Activated T-cell treated with anti-CD3 and anti-CD28 coated beads, Interleukin-2, amount 50 U/mL, for 4 hours (primary cell): ENCODE data around the gene BPIFA1. TPM values are rescaled to one million over a fixed set of nuclear protein-coding genes. Genes with fewer than 3 reads are reported as not detected.

Experiments
- ATAC-seq, 2 donors: fragments of 200-7000 bp; cut with Tn5 transposase; one replicate each; pipeline ENCODE4 v1.10.0; 2021
- DNase-seq: peaks from one replicate; pipeline ENCODE4 v3.0.0-alpha.2; 2020
- H3K27me3 Mint-ChIP-seq: one replicate; pipeline ENCODE4 v1.8.0; 2021; ENCODE audit warnings: low read depth, mixed read lengths
- H3K36me3 Mint-ChIP-seq: one replicate; pipeline ENCODE4 v1.8.0; 2022; ENCODE audit warnings: mixed read lengths; ENCODE audit not compliant: insufficient read depth
- H3K4me1 Mint-ChIP-seq: one replicate; pipeline ENCODE4 v1.8.0; 2021; ENCODE audit warnings: low read depth, mixed read lengths
- H3K4me3 Mint-ChIP-seq: one replicate; pipeline ENCODE4 v1.8.0; 2021; ENCODE audit warnings: mild to moderate bottlenecking, moderate library complexity, mixed read lengths
- H3K9me3 Mint-ChIP-seq: one replicate; pipeline ENCODE4 v1.8.0; 2021; ENCODE audit warnings: mixed read lengths
- total RNA-seq, 3 donors: library from RNA; stranded (reverse); gene quantifications; one replicate each; pipeline ENCODE4 v1.2.1, GENCODE V29; 2021

The BPIFA1 gene
- total RNA-seq, 3 donors from 2014 or later: not detected

DNA sequence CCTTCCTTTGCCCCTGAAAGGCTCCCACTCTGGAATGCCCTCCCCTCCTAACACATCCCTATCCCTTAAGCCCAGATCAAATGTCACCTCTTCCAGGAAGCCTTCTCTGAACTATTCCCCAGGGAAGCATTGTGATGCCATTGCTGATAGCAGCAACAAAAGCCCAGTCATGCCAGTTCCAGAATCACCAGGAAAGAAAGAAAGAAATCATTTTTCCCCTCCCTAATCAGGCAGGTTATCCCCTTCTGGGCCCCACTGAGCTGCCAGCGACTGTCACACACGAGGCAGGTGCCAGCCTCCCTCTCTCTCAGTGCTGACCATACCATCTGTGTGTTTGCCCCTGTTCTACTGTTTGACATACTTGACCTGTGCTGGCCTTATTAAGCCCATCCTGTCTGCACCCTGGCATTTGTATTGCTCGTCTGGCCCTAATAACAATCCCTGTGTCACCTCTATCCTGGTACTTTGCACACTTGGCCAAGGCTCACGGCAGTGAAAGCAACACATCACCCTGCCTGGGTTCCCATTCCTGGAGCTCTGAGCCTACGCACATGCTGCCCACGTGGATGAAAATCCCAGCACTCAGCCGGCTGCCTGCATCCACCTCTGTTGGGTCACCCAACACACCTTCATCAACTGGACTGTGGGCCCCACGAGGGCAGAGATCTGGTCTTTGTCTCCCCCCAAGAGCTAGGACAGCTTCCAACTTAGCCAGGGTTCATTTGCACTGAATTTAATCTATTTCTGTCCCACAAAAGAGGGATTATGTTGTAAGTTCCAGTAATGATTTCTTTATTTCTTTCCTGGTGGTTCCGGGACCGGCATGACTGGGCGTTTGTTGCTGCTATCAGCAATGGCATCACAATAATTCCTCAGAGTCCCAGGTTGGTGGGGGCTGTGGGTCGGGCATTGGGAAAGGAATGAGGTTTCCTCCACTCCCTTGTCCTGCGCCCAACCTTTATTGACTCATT is 42.0 kb downstream of the BPIFA1 start:
- H3K4me3 Mint-ChIP-seq: no peak overlapping the region
- peaks cover 9% of the 10 kb centered on the region for H3K27me3 Mint-ChIP-seq
- ATAC-seq (no peak), DNase-seq (no peak)
- H3K36me3 Mint-ChIP-seq: no peaks in the 10 kb centered on the region
- no peaks in the 10 kb centered on the region for H3K4me1 Mint-ChIP-seq
- no peaks in the 10 kb centered on the region for H3K9me3 Mint-ChIP-seq

DNA sequence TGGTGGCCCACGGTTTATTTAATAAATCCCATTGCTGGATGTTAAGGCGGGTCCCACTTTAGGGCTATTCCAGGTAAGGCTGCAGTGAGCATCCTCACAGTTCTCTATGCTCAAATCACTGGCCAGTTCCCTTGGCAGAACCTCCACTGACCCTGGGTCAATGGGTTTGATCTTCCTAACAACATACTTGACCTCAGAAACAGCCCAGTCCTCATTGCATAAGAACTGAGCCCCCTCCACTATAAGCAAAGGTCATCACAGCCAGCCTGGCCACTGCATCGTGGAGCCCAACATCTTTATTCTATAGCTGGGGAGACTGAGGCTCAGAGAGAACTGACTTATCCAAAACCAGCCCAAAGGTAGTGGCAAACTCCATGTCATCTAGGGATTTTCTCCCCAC is 42.9 kb downstream of the BPIFA1 start:
- H3K4me1 Mint-ChIP-seq: no peaks in the 10 kb centered on the region
- no peak overlapping the region for H3K4me3 Mint-ChIP-seq
- ATAC-seq: no peak
- H3K9me3 Mint-ChIP-seq: no peaks in the 10 kb centered on the region
- H3K36me3 Mint-ChIP-seq: no peaks in the 10 kb centered on the region
- DNase-seq: no peak
- peaks cover 10% of the 10 kb centered on the region for H3K27me3 Mint-ChIP-seq

DNA sequence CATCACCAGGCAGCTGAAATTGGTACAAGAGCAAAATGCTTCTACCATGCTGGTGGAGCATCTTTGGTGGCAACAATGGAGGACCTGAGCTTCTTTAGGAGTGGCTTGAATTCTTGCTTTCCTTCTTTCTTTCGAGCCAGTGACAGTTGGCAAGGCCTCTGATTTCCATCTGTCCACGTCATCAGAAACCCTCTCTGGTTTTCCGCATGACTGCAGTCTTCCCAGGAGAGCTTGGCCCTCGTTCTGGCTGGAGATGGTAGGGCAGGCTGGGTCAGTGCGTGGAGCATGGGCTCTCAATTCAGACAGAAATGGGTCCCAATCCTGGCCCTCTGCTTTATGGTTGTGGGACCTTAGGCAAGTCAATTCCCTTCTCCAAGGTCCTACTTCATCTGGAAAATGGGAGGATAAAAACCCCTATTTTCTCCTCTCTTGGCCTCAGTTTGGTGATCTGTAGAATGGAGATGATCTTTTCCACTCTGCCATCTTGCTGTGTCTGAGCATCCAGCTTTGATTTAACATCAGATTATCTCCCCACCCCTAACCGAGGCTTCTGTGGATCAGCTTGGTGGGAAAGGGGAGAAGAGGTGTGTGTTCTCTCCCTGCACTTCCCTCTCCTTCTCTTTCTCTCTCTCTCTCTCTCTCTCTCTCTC is 43.6 kb downstream of the BPIFA1 start:
- Mint-ChIP-seq H3K27me3 (peaks cover 11% of the 10 kb centered on the region), H3K9me3 (no peaks in the 10 kb centered on the region), H3K4me3 (no peak overlapping the region), H3K36me3 (no peaks in the 10 kb centered on the region), H3K4me1 (no peaks in the 10 kb centered on the region)
- no peak for DNase-seq
- ATAC-seq: no peak

DNA sequence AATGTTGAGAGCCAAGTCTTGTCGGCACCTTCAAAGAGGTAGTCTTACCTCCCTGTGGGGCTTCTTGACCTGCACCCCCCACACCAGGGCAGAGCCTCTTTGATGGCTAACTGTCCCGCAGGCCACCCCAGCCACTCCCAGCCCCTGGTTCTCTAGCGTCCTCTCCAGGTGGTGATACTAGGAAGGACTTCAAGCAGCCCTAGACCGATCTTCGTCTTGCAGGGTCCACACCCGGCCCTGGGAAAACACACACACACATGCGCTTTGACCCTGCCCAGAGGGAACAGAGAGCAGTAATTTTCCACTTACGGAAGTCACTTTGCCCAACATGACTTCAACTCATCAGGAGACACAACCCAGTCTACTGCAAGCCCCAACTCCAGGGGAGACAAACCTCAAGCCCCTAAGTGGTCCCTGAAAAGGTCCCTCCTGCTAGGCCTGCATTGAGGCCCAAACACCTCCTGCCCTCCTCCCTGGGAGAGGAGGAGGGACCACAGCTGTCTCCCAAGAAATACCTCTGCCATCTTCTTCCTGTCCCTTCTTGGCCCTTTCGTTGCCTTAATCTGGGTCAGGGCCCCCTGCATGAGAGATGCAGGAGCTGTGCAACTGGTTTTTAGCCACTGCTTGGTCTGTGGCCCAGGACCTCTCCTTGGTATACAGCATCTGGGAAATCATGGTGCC is 44.3 kb downstream of the BPIFA1 start:
- H3K9me3 Mint-ChIP-seq: no peaks in the 10 kb centered on the region
- H3K27me3 Mint-ChIP-seq: peaks cover 15% of the 10 kb centered on the region
- DNase-seq: no peak
- no peaks in the 10 kb centered on the region for H3K36me3 Mint-ChIP-seq
- no peak for ATAC-seq
- no peak overlapping the region for H3K4me3 Mint-ChIP-seq
- H3K4me1 Mint-ChIP-seq: no peaks in the 10 kb centered on the region

DNA sequence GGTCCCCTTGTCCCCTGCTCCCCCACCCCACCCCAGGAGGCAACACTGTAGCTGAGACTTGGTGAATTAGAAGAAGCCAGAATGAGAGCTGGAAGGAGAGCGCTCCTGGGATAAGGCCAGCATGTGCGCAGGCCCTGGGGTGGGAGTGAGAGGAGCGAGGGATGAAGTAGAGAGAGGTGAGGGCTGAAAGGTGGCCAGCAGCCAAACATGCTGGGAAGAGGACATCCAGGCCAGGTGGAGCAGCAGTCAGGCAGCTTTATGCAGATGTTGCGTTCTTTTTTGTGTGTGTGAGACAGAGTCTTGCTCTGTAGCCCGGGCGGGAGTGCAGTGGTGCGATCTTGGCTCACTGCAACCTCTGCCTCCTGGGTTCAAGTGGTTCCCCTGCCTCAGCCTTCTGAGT is 45.0 kb downstream of the BPIFA1 start:
- no peaks in the 10 kb centered on the region for H3K9me3 Mint-ChIP-seq
- ATAC-seq: no peak
- no peaks in the 10 kb centered on the region for H3K4me1 Mint-ChIP-seq
- no peak overlapping the region for H3K4me3 Mint-ChIP-seq
- no peak for DNase-seq
- H3K27me3 Mint-ChIP-seq: peaks cover 16% of the 10 kb centered on the region
- no peaks in the 10 kb centered on the region for H3K36me3 Mint-ChIP-seq

DNA sequence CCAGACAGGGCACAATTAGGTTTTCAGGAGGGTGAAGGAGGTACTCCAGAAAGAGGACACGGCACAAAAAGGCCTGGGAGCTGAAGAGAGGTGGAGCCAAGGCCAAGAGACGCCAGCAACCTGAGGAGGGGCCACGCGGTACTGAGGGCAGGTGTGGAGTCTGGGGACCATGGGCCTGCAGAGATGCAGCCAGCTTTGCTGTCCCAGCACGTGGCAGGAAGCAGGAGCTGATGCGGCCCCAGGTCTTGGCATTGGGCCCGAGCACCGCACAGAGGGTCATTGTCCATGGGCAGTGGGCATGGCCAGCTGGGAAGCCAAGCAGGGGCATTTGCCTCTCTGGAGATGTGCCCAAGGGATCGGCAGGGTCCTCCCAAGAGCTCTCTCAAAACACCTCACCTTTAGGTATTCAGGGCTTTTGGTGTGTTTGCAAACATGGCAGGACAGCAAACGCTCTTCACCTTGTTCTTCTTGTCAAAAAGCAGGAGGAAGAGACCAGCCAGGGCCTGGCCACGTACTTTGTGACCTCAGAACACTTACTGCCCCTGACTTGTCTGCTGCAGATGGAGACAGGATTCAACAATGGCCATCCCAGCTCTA is 45.9 kb downstream of the BPIFA1 start:
- no peak for ATAC-seq
- DNase-seq: no peak
- Mint-ChIP-seq H3K4me3 (no peak overlapping the region), H3K9me3 (no peaks in the 10 kb centered on the region), H3K4me1 (no peaks in the 10 kb centered on the region), H3K27me3 (peaks cover 12% of the 10 kb centered on the region), H3K36me3 (no peaks in the 10 kb centered on the region)

DNA sequence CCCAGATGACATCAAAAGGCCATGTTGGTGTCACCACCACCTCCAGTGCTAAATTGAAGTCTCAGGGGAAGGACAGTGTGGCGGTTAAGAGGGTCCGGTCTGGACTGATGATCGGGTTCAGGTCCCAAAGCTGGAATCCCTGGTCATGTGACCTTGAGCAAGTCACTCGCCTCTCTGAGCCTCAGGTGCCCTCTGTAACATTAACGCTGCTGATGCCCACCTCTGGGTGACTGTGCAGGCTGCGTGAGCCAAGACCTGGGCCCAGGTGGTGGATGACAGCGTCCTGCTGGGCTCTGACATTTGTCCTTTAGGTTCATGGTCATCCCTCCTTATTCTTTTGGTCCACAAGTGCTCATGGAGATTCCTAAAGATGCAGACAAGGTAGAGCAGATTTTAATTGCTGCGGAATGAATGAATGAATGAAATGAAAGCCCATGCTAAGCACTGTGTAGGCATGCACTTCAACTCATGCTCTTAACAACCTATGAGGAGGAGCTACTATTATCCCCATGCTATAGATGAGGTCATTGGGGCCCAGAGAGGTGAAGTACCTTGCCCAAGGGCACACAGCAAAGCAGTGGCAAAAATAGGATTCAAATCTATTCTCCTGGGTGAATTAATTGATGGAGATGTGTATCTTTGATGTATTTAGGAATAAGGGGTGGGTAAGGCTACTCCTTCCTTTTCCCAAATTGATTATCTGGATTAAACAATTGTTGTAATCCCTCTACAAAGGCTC is 46.6 kb downstream of the BPIFA1 start:
- H3K4me1 Mint-ChIP-seq: no peaks in the 10 kb centered on the region
- H3K9me3 Mint-ChIP-seq: no peaks in the 10 kb centered on the region
- H3K27me3 Mint-ChIP-seq: peaks cover 17% of the 10 kb centered on the region
- H3K4me3 Mint-ChIP-seq: no peak overlapping the region
- DNase-seq (no peak), ATAC-seq (no peak)
- no peaks in the 10 kb centered on the region for H3K36me3 Mint-ChIP-seq

DNA sequence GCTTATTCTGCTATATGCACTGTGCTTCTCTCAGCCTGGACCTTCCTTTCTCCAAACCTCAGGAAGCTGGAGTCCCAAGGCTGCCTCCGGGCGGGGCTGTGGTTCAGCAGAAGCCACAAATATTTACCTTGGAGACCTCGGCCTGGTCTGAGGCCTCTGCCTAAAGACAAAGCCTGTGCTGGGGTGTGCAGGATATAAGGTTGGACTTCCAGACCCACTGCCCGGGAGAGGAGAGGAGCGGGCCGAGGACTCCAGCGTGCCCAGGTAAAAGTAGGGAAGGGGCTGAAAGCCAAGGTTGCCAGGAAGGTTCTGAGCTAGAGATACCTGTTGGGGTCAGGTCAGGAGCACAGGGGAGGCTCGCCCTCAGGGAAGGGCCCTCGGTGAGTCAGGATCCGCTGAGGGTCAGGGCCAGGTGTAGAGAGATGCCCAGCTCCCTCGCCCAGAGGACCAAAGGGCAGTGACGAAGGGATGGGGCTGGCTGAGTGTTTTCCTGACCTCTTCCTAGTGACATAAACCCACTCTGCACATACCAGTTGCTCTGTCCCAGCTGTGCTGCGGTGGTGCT is 47.3 kb downstream of the BPIFA1 start, which contains the start of gene BPIFB1:
TSS of gene BPIFB1 (plus strand) at position 224 of the 565 bp plus-strand sequence. CDS start 2,860 bp downstream, outside the sequence.
- Mint-ChIP-seq H3K27me3 (peaks cover 15% of the 10 kb centered on the region), H3K4me1 (no peaks in the 10 kb centered on the region), H3K36me3 (no peaks in the 10 kb centered on the region), H3K9me3 (no peaks in the 10 kb centered on the region), H3K4me3 (no peak within 1 kb of the TSS)
- no peak for ATAC-seq
- DNase-seq: no peak

DNA sequence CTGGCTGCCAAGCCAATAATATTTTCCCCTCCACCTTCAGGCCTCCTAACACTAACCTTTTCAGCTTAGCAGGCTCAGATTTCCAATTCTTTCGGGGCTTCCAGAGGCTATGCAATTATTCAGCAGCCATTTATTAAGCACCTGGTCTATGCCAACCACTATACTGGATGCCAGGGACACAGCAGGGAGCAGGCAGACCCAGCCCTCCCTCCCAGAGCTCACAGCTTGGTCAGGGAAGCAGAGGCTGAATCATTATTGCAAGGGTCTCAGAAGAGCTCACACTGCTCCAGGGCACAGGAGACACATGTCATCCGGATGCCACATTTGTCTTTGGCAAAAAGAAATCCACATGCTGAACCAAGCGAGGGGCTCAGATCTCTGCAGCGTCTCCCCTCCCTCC is 48.5 kb downstream of the BPIFA1 start:
- Mint-ChIP-seq H3K36me3 (no peaks in the 10 kb centered on the region), H3K27me3 (peaks cover 13% of the 10 kb centered on the region), H3K4me1 (no peaks in the 10 kb centered on the region), H3K9me3 (no peaks in the 10 kb centered on the region), H3K4me3 (no peak overlapping the region)
- DNase-seq (no peak), ATAC-seq (no peak)

DNA sequence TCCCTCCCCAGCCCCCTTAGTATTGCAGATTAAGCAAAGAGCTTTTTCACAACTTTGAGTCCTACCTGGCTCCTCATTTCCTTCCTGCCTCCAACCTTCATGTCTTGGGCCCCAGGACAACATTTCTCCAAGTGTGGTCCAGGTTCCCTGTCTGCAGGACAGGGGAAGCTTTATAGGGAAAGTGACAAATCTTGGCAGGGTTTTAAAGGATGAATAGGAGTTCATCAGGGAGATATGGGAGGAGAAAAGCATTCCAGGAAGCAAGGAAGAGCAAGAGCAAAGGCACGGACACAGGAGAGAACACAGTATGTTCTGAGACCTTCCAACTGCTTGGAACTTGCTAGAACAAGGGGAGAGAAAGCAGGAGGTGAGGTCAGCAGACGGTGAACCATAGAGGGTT is 49.1 kb downstream of the BPIFA1 start:
- Mint-ChIP-seq H3K4me1 (no peaks in the 10 kb centered on the region), H3K27me3 (peaks cover 13% of the 10 kb centered on the region), H3K9me3 (no peaks in the 10 kb centered on the region), H3K4me3 (no peak overlapping the region), H3K36me3 (no peaks in the 10 kb centered on the region)
- ATAC-seq: no peak
- DNase-seq: no peak

DNA sequence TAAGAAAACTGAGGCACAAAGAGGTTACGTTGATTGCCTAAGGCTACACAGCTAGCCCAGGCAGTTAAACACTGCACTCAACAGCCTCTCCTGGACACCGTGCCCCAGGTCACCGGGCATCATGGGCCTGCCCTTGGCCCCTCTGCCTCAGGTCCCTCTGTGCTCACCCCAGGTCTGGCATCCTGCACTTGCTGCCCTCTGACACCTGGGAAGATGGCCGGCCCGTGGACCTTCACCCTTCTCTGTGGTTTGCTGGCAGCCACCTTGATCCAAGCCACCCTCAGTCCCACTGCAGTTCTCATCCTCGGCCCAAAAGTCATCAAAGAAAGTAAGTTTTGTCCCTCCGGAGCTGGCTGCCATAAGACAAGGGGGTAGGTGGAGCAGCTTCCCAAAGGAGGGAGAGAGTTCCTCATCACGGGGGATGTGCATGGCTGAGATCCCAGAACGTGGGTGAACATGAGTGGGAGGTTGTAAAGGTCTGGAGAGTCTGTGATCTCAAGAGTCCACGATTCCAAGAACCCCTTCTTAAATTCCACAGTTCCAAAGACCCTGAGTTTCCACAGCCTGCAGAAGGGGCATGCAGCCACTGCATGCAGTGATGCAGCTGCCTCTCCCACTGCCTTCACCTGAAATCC is 50.2 kb downstream of the BPIFA1 start:
- H3K36me3 Mint-ChIP-seq: no peaks in the 10 kb centered on the region
- no peaks in the 10 kb centered on the region for H3K9me3 Mint-ChIP-seq
- DNase-seq: no peak
- H3K4me1 Mint-ChIP-seq: no peaks in the 10 kb centered on the region
- H3K4me3 Mint-ChIP-seq: no peak overlapping the region
- peaks cover 13% of the 10 kb centered on the region for H3K27me3 Mint-ChIP-seq
- ATAC-seq: no peak

DNA sequence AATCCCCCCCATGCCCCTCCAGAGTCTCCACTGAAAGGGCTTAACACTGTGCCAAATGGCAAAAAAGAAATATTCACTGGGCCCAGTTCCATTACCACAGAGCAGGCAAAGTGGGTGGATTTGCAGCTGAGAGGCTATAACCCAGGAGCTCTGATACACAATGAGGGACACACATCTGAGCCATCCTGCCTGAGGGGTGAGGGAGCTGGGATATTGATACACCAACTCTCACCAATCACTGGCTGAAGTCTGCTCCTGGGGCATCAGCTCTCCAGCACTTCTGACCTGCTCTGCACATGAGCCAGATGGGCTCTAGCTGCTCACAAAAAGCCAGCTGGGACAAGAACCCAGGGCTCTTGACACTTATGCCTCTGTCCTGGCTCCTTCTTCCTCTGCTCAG is 52.1 kb downstream of the BPIFA1 start:
- H3K9me3 Mint-ChIP-seq: no peaks in the 10 kb centered on the region
- H3K27me3 Mint-ChIP-seq: peaks cover 13% of the 10 kb centered on the region
- no peak overlapping the region for H3K4me3 Mint-ChIP-seq
- H3K36me3 Mint-ChIP-seq: no peaks in the 10 kb centered on the region
- DNase-seq: no peak
- no peaks in the 10 kb centered on the region for H3K4me1 Mint-ChIP-seq
- ATAC-seq: no peak

DNA sequence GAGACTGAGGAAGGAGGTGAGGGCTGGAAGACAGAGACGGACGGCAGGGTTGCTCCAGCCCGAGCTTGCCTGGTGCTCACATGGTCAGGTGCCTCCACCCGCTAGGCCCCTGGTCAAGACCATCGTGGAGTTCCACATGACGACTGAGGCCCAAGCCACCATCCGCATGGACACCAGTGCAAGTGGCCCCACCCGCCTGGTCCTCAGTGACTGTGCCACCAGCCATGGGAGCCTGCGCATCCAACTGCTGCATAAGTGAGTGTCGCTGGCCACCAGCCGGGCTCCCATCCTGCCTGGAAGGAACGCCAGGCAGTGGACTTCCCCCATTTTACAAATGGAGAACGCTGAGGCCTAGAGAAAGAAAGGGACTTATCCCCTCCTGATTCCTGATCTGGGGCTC is 55.1 kb downstream of the BPIFA1 start:
- ATAC-seq (no peak), DNase-seq (no peak)
- Mint-ChIP-seq H3K27me3 (peaks cover 6% of the 10 kb centered on the region), H3K9me3 (no peaks in the 10 kb centered on the region), H3K4me1 (no peaks in the 10 kb centered on the region), H3K36me3 (no peaks in the 10 kb centered on the region), H3K4me3 (no peak overlapping the region)
